GM18861 (cell line): ENCODE measurements around the gene FAAP20.

Experiments used
- ATAC-seq: cut with Tn5 transposase; IDR thresholded peaks from one replicate; pipeline ENCODE4 v1.9.1; 2021; ENCODE audit not compliant: unreplicated experiment

Gene FAAP20, protein sequence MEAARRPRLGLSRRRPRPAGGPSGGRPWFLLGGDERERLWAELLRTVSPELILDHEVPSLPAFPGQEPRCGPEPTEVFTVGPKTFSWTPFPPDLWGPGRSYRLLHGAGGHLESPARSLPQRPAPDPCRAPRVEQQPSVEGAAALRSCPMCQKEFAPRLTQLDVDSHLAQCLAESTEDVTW

DNA sequence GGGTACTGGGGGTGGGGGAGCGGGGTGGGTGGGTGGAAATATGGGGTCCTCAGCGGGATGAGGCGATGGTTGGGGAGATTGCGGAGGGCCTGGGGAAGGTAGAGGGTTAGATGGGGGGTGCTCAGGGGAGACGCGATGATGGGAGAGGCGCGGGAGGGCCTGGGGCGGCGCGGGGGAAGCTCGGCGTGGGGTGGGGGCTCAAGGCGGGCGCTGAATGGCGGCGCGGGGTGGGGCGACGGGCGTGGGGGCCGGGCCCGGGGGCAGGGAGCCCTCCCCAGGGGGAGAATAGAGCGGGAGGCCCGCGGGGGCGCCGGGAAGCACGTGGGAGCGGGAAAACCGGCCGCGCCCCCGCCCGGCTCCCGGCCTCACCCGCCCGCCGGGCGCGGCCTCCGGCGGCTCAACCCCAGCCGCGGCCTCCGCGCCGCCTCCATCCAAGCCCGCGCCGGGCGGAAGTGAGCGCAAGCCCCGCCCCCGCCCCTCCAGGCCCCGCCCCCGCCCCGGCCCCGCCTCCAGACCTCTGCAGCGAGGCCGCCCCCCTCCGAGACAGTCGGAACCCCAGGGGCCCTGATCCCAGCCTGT, at the start of gene FAAP20:
Gene FAAP20, minus strand, starts transcription at position 454 of the 579 bp plus-strand sequence. Its CDS starts 23 bp downstream, at position 431.
- peak; percentile 22 for ATAC-seq

DNA sequence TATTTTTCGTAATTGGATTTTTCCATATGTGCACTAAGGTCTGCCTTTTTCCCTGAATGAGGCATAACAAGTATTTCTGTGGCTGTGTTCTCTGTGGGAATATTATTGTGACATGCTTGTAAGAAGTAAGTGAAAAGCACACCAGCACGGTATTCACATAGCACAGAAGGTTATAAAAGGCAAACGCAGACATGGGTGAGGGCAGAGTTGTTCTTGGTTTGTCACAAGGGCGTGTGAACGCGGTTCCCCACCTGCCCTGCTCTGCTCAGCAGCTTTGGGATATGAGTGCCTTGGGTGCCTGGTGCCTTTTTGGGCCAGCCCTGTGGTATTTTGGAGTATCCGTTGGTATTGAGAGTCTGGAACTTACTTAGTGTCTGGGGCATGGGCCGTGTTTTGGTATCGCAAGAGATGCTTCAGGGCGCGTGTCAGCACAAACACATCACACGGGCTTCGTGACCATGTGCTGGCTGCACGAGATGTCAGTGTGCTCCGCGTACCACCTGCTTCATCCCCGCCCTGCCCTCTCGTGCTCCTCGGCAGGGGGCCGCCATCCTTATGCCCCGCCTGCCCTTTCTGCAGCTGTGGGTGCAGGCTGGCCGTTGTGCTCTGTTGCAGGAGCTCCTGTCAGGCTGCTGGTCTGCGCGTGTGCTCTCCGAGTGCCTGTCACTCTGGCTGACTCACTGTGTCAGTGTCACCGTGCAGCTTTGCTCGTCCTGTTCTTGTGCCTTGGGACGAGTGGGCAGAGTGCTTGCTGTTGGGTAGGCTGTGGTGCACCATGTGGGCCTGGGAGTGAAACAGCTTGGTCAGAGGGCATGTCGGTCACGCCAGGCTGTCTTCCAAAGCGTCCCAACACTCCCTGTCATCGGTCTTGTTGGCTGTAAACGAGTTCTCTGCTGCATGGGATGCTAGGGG, 48.5 kb upstream of the FAAP20 start:
- no peak for ATAC-seq

DNA sequence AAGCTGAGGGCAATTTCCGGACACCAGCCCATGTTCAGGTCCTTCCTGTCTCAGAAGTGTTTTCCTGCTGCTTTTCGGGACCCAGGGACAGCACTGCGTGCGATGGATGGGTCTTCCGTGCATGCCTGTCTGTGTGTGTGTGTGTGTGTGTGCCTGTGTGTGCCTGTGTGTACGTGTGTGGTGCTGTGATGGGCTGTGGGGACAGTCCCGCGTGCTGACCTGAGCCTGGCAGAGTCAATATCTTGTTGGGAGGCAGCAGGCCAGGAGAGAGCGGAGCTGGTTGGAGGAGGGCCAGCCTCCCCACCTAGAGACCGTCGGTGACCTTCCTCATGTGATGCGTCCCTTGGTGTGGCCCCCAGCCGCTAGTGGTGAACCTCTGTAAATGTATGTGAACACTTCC, 47.2 kb upstream of the FAAP20 start:
- no peak for ATAC-seq

DNA sequence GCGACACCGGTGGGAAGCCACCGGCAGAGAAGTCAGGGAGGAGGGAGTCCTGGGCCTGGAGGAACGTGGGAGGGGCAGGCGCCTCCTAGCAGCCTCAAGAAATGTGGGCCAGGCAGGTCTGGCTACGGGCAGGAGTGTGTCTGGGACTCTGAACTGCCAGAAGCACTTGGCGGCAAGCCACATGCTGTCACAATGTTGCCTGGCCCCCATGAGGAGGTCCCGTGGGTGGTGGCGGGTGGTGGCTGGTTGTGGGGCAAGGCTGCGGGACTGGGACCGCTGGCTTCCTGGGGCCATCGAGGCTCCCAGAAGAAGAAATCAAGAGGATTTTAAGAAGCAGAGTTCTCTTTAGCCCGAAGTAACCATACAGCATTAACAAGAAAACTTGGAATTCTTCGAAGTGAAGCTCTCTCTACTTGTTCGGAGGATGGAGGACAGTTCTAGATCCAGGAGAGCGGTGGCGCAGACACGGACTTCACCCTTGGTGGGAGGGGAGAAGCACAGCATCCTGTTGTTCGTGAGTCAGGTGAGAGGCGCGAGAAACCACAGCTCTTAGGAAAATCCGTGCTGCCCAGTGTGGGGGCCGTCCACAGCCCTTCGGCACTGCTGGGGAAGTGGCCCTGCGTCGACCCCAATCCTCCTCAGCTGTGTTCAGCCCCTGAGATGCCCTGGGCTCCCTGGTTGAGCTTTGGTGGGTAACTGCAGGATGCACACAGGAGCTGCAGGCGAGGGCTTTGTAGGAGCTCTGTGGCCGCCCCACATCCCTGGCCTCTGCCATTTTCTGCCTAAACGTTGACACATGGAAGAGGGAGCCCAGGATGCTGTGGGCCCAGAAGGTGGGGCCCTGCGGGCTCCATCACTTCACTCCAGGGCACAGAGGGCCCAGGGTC, 45.9 kb upstream of the FAAP20 start:
- ATAC-seq, result no peak

DNA sequence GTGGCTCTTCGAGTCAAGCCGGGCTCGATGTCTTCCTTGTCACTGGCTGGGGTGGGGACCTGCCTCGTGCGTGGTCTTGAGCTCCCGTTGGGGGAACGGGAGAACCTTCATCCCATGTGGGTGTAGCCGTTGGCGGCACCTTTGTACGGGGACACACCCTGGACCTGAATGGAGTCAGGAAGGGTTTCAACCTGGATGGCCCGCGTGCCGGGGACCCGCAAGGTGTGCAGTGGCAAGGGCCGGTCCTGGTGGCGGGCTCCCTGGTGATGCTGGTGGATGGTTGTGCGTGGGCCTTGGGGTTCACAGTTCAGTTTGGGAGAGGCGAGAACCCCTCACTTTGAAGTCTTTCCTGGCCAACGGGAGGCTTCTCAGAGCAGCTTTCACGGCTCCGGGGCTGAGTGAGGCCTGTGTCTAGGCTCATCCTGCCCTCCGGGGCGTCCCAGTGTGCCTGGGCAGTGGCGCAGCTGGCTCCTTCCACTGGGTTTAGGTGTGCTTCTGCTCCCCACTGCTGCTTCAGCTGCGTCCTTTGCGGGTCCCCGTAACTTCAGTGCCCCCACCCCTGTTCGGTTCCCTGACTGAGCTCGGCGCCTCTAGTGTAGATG, 44.9 kb upstream of the FAAP20 start:
- no peak for ATAC-seq

DNA sequence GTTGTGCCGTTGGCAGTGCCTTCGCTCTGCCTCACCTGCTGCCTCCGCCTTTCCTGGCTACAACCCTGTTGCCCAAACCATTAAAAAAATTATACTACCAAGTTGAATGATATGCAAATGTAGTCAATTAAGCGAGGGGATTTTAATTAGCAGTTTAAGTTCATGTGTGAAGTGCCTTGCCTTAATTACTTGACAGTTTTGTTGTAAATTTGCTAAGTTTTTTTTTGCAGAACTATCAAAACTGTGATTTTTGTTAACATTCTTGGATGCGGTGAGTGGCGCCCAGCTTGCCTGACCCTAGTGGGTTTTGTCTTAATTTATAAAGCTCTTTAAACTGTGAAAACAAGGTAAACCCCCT, 44.4 kb upstream of the FAAP20 start:
- ATAC-seq, result no peak

DNA sequence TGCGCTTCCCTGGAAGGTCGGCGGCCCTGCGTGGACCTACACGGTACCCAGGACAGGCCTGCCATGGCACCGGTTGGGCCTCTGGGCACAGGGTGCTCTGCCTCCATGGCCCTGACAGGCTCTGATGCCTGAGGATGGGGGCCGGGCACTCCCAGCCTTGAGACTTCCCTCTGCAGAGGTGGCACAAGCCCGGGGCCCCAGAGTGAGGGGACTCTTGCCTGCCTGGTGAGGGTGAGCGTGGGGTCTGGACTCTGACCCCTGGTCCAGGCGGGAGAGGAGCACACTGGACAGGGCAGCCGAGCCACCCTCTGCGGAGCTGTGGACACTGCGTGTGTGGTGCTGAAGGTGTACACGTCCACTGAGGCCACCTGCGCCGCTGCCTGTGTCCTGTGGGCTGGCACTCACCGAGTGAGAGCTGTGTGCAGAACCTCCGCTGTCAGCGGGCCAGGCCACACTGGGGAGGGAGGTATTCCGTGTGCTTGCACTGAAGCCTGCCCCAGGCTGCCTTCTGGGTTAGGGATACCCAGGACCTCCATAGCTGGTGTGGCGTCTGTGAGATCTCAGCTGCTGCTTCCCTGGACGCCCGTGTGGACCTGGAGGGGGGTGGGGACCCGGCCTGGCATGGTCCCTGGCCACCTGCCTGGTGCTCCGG, 43.9 kb upstream of the FAAP20 start:
- no peak for ATAC-seq

DNA sequence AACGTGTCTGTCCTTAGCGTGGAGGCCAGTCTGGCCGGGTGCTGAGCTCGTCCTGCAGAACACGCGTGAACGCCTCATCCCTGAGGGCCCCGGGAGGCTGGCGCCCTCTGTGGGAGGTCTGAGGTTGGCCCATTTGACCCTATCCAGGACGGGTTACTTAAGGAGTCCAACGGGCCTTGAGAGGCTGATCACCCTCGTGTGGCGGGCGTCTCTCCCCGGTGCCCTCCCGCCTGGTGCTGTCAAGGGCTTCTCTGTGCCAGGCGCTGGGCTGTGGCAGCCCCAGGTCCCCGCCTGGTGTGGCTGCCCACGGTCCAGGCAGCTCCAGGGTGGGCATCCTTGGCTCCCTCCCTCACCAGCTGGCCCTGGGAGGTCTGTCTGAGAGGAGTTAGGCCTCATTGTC, 43.2 kb upstream of the FAAP20 start:
- no peak for ATAC-seq

DNA sequence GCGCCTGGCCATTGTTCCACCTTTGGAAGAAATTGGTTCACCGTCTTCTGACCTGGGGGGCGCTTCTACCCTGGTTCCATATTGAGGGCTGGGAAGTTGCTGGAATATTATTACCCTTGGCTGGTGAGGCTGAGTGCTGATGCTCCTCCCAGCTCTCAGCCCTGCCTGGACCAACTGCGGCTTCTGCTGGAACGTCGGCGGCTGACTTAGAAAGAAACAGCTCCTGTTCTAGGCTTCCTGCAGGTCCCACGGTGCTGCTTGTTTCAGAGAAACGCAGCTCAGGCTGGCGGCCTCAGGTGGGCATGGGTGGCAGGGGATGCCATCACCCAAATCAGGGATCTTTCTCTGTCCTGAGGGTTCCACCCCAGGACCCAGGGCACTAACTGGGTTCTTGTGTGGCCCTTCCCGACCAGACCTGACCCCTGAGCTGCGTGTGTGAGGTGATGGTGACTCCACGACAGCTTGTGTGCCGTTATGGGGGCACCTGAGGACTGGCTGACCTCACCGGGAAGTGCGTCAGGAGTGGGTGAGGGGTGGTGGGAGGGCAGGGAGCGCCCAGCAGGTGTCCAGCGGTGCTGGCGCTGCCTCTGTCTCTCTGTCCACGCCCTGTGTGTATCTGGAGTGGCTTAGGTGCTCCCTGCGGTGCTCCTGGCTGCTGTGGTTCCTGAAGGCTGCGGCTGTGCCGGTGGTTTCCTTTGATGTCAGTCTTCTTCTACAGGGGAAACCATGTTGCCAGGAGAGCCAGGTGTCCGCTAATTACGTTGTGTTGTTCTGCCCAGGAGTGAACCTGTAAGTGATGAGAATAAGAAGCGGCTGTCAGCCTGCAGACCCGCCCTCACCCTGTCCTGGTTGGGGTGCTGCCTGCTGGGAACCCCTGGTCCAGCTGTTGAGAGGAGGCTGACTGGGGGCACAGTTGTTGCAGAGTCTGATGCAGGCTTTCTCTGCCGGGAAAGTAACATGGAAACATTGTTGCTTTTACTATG, 42.4 kb upstream of the FAAP20 start:
- ATAC-seq, result no peak

DNA sequence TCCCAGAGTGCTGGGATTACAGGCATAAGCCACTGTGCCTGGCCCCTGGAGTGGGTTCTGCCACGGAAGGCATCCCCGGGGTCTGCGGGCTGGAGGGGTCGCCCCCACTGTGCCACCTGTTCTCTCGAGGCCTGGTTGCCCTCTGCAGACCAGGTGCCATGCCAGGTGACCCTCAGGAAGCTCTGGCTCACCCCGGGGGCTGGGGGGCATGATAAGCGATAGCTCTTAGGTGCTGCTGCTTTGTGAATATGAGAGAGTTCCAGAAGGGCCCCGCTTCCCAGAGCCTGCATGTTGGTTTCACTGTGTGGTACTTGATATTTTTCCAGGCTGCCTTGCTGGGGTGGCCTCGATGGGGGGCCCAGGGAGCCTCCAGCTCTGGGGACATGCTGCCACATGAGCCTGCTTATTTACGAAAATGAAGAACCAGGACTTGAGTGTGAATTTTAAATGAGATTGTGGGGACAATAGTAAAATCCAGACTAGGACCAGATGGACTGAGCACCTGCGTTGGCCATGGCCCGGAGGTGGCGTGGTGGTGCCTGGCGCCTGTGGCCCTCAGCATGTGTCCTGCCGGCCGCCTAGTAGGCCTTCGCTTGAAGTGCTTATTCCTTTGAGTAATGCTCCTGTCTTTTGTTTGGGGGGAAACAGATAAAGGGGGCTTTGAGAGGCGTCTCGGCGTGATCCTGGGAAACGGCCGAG, 40.9 kb upstream of the FAAP20 start:
- no peak for ATAC-seq

DNA sequence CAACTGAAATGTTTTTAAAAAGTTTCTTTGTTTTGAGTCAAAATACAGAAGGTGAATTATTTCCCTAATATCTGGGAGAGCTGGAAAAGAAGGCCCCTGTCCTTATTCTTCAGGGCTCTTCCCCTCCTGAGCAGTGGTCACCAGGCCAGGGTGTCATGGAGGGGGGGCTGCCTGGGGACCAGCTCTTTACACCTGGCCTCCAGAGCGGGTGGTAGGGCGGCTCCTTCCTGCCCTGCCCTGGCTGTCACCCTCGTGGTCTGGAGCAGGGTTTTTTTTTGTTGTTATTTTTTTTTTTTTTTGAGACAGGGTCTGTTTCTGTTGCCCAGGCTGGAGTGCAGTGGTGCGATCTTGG, 40.2 kb upstream of the FAAP20 start:
- no peak for ATAC-seq

DNA sequence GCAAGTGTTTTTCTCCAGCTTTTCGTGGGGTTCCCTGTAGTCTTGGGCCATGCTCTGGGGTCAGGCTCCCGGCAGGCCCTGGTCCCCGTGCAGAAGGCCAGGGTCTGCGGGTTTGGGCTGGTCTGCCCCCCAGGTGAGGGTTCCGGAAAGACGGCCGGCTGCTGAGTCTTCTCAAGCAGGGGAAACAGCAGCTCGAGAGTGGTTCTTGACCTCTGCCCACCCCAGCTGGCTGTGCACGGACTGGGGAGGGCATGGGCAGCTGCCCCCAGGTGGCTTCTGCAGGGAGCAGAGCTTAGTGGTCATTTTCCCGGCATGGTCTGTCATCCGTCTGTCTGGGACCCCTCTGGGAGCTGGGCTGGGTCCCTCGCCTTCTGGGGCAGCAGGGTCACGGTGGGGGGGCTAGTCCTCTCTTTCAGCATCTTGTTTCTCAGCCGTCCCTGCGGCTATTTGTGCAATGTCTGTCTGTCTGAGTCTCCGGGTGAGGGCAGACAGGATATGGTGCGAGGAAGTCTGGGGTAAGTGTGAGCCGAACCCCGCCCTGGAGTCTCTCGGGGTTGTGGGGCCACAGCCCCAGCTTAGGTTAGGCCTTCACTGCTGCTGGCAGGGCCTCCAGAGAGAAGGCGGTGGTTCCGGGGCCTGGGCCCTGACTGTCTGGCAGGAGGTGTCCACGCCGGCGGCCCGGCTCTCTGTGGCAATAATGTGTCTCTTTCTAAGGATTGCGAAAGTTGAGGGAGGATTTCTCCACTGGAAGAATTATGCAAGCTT, 39.6 kb upstream of the FAAP20 start:
- no peak for ATAC-seq

DNA sequence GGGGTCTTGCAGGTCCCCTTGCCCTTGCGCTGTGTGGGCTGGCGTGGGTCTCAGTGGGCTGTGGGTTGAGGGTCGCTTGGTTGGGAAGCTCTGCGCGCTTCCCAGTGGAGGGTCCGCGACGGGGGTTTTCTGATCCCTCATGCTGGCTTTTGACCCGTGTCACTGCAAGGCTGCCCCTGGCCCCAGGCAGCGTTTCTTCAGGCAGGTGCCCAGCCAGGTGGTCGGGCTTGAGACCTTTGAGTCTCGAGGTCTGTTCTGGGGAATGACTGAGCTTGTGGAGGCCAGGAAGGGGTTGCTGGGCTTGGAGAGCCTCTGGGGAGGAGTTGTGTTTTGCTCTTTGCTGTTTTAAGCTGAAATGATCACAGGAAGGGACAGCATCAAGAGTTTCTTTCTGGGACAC, 38.9 kb upstream of the FAAP20 start:
- no peak for ATAC-seq

DNA sequence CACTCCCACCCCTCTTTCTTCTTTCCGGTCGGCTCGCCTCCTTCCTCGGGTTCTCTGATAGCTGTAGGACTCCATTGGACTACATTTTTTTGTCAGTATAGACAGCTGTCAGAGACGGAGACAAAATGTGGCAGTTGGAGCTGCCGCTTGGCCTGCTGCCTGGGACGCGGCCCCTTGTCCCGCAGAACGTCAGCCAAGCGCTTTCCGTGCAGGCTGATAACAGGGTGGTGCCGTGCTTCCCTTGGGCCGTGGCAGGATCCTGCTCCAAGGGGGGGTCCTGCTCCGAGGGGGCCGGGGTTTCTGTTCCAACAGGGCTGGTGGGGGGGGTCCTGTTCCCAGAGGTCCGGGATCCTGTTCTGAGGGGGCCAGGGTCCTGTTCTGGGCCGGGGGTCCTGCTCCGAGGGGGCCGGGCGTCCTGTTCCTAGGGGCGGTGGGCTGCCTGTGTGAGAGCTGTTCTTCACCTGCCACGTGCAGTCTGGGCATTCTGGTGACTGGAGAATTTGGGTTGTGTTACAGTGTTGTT, 38.4 kb upstream of the FAAP20 start:
- ATAC-seq, result no peak

DNA sequence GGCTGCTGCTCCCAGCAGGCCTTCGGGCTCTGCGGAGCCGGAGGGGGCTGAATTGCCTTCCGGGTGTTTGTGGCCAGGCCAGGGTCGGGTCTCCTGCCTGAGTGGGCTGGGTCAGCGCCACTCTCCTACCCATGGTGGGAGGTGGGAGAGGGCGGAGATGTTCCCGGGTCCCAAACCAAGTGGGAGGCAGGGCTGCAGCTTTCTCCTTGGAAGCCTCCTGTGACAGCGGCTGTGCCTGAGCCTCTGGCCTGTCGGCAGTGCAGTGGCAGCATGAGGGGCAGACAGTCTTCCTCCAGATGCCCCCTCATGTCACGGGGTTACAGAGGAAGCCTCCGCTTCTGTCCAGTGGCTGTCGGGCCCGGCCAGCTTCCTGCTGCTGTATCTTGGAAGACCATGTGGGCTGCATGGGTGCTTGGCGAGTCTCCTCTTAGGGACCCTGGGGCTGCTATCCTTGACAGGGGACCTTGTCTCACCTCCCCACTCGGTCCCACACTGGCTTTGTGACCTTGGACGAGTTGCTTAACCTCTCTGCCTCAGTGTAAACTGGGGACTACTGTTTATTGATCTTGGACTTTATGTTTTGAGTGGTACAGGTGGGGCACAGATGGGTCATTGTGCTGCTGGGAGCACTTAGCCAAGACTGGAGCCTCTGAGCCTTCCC, 37.8 kb upstream of the FAAP20 start:
- ATAC-seq, result no peak

DNA sequence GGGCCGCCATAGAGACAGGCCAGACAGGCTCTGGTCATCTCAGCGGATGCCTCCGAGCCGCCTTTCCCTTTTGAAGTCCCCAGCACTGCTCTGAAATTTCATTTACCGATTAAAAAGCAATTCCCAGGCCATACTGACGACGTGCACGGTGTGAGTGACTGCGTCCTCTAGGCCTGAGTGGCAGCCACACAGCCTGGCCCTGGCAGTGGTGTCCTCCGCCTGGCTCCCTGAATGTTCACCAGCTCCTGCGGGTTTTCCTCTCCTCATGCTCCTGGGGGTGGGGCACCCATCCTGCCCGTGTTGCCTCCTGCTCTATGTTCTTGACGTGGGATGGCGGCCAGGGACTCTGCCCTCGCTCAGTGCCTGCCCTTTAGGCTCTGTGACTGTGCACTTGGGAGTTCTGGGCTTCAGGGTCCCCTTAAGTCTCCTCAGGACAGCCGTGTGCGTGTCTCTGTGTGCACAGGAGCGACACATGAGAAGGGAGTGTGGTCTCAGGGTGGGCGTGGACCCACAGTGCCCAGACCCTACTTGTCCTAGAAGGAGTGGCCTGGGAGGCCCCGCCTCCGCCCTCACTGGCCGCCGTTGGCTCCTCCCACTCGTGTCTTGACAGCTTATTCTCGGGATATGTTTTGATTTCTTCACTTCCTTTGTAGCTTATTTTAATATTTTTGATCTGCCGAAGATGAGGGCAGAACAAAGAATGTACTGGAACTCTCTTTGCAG, 37.1 kb upstream of the FAAP20 start:
- ATAC-seq, result no peak
